ENCODE measurements around the gene REEP6.

DNA sequence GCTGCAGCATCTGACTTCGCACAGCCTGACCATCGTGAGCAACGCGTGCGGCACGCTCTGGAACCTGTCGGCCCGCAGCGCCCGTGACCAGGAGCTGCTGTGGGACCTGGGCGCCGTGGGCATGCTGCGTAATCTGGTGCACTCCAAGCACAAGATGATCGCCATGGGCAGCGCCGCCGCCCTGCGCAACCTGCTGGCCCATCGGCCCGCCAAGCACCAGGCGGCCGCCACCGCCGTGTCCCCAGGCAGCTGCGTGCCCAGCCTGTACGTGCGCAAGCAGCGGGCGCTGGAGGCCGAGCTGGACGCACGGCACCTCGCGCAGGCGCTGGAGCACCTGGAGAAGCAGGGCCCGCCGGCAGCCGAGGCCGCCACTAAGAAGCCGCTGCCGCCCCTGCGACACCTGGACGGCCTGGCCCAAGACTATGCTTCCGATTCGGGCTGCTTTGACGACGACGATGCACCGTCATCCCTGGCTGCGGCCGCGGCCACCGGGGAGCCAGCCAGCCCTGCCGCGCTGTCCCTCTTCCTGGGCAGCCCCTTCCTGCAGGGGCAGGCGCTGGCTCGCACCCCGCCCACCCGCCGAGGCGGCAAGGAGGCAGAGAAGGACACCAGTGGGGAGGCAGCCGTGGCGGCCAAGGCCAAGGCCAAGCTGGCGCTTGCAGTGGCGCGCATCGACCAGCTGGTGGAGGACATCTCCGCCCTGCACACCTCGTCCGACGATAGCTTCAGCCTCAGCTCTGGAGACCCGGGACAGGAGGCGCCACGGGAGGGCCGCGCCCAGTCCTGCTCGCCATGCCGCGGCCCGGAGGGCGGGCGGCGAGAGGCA is 25.6 kb upstream of the REEP6 start:
- TF ChIP-seq, protein P1, sequence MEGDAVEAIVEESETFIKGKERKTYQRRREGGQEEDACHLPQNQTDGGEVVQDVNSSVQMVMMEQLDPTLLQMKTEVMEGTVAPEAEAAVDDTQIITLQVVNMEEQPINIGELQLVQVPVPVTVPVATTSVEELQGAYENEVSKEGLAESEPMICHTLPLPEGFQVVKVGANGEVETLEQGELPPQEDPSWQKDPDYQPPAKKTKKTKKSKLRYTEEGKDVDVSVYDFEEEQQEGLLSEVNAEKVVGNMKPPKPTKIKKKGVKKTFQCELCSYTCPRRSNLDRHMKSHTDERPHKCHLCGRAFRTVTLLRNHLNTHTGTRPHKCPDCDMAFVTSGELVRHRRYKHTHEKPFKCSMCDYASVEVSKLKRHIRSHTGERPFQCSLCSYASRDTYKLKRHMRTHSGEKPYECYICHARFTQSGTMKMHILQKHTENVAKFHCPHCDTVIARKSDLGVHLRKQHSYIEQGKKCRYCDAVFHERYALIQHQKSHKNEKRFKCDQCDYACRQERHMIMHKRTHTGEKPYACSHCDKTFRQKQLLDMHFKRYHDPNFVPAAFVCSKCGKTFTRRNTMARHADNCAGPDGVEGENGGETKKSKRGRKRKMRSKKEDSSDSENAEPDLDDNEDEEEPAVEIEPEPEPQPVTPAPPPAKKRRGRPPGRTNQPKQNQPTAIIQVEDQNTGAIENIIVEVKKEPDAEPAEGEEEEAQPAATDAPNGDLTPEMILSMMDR (IDR thresholded peaks at IDR 0.05), result peak; percentile 28 to 61 (median 46)
- TF ChIP-seq POLR2A (IDR thresholded peaks at IDR 0.05), result no peak
